ENCODE measurements around the gene FRRS1L.

DNA sequence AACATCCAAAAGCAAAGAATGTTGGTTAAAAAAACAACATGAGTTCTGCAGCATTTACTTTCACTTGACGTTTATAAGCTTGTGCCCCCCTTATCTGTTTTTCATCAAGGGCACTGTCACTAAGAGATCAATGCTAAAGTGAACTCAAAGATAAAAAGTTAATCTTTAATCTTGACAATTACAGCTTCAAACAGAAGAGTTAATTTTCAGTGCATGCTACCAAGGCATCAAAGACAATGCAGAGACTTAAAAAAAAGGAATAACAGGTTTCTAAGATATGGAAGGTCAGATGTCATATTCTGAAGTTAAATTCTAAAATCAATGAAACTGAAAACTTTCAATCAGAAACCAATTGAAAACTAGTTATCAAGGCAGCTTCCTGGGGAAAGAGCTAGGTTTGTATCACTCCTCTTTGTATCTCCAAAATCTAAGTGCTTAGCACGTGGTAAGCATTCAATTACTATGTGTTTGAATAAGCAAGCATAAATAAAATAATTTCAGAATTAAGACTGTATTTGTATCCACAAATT, 84.9 kb downstream of the FRRS1L start:
- TF ChIP-seq, protein P1, sequence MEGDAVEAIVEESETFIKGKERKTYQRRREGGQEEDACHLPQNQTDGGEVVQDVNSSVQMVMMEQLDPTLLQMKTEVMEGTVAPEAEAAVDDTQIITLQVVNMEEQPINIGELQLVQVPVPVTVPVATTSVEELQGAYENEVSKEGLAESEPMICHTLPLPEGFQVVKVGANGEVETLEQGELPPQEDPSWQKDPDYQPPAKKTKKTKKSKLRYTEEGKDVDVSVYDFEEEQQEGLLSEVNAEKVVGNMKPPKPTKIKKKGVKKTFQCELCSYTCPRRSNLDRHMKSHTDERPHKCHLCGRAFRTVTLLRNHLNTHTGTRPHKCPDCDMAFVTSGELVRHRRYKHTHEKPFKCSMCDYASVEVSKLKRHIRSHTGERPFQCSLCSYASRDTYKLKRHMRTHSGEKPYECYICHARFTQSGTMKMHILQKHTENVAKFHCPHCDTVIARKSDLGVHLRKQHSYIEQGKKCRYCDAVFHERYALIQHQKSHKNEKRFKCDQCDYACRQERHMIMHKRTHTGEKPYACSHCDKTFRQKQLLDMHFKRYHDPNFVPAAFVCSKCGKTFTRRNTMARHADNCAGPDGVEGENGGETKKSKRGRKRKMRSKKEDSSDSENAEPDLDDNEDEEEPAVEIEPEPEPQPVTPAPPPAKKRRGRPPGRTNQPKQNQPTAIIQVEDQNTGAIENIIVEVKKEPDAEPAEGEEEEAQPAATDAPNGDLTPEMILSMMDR (IDR thresholded peaks at IDR 0.05; ENCODE audit: low read length) = no peak
- no peak for TF ChIP-seq EZH2 (optimal IDR thresholded peaks at IDR 0.05; ENCODE audit: low read depth, low read length)

Measured in MM.1S (cell line).